ENCODE measurements around the gene PCDH15. TPM values are rescaled to one million over a fixed set of nuclear protein-coding genes. Genes with fewer than 3 reads are reported as not detected.

The PCDH15 gene
- total RNA-seq, 1 donor from 2014 or later, result not detected

DNA sequence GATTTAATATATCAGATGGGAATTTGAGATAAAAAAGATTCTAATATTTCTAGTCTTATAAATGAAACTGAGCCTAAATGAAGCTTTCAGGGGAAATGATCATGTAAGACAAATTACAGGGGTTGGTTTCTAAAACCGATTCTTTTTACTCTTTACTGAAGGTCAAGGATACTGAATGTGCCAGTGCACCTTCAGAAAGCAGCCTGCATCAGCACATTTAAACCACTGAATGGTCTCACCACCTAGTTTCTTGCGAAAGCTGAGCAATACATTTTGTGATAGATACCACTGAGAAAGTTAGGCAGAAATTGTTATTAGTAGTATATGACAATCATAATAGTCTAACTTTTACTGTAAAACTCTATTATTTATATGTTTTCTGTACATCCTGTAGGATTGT is 180.7 kb downstream of the PCDH15 start:
- no peak for DNase-seq
- Mint-ChIP-seq H3K4me3 (no peak overlapping the region), H3K27ac (no peak overlapping the region), H3K4me1 (no peaks in the 10 kb centered on the region), H3K9me3 (no peaks in the 10 kb centered on the region), H3K27me3 (no peaks in the 10 kb centered on the region), H3K36me3 (ENCODE audit: low read depth) (no peaks in the 10 kb centered on the region)
- intact Hi-C loops (cut with micrococcal nuclease), result no loop called here
- POLR2A ChIA-PET, result no interaction called here
- CTCF ChIA-PET, result no interaction called here
- TF ChIP-seq, protein P1, sequence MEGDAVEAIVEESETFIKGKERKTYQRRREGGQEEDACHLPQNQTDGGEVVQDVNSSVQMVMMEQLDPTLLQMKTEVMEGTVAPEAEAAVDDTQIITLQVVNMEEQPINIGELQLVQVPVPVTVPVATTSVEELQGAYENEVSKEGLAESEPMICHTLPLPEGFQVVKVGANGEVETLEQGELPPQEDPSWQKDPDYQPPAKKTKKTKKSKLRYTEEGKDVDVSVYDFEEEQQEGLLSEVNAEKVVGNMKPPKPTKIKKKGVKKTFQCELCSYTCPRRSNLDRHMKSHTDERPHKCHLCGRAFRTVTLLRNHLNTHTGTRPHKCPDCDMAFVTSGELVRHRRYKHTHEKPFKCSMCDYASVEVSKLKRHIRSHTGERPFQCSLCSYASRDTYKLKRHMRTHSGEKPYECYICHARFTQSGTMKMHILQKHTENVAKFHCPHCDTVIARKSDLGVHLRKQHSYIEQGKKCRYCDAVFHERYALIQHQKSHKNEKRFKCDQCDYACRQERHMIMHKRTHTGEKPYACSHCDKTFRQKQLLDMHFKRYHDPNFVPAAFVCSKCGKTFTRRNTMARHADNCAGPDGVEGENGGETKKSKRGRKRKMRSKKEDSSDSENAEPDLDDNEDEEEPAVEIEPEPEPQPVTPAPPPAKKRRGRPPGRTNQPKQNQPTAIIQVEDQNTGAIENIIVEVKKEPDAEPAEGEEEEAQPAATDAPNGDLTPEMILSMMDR (IDR thresholded peaks at IDR 0.05), result no peak
- no peak for ATAC-seq (ENCODE audit: low read depth)

GRCh38 chr10:54614072-54614471 is 187.0 kb downstream of the PCDH15 start:
- H3K4me1 Mint-ChIP-seq, result no peaks in the 10 kb centered on the region
- no peak overlapping the region for H3K27ac Mint-ChIP-seq
- H3K36me3 Mint-ChIP-seq (ENCODE audit: low read depth), result no peaks in the 10 kb centered on the region
- H3K27me3 Mint-ChIP-seq, result no peaks in the 10 kb centered on the region
- H3K4me3 Mint-ChIP-seq, result no peak overlapping the region
- ATAC-seq (ENCODE audit: low read depth) (no peak), DNase-seq (no peak)
- TF ChIP-seq, protein P1 (IDR thresholded peaks at IDR 0.05), result no peak
- POLR2A ChIA-PET, result no interaction called here
- intact Hi-C loops (cut with micrococcal nuclease), result no loop called here
- no peaks in the 10 kb centered on the region for H3K9me3 Mint-ChIP-seq
- CTCF ChIA-PET, result no interaction called here

DNA sequence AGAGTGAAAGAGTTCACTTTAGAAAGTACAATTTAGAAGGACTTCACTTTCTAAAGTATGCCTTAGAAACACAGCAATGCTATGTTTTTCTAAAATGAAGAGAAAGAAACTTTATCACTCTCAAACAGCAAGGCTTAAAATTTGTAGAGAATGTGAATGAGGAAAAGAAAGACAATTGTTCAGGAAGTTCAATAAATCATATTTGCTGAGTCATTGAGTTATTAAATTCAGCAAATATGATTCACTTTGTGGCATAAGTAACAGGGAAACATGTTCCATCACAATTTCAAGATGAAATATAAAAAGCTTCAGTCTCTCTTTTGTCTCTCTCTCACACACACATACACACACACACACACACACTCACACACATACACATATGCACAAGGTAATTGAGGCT is 187.9 kb downstream of the PCDH15 start:
- Mint-ChIP-seq H3K9me3 (no peaks in the 10 kb centered on the region), H3K27ac (no peak overlapping the region), H3K36me3 (ENCODE audit: low read depth) (no peaks in the 10 kb centered on the region), H3K27me3 (no peaks in the 10 kb centered on the region), H3K4me1 (no peaks in the 10 kb centered on the region), H3K4me3 (no peak overlapping the region)
- TF ChIP-seq, protein P1 (IDR thresholded peaks at IDR 0.05), result no peak
- intact Hi-C loops (cut with micrococcal nuclease), result no loop called here
- CTCF ChIA-PET, result no interaction called here
- ATAC-seq (ENCODE audit: low read depth) (no peak), DNase-seq (no peak)
- POLR2A ChIA-PET, result no interaction called here

DNA sequence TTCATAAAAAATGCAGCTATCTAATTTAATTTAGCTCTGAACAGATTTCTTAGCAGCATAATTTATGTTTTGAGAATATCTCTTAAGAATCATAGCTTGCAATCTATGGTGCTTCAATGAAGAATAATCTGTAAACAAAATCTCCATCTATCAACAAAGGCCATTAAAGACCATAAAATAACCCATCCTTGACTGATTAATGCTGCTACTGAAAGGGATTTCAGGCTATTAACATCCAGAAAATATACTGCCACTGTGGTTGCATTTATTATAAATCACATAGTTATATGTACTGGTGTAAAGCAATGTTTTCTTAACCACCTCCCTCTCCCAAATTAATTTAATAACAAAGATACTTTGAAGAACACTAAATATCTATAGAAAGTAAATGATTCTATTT is 191.6 kb downstream of the PCDH15 start:
- no peaks in the 10 kb centered on the region for H3K36me3 Mint-ChIP-seq (ENCODE audit: low read depth)

GRCh38 chr10:54607983-54608382 is 193.0 kb downstream of the PCDH15 start:
- no peaks in the 10 kb centered on the region for H3K36me3 Mint-ChIP-seq (ENCODE audit: low read depth)
- no peaks in the 10 kb centered on the region for H3K4me1 Mint-ChIP-seq
- TF ChIP-seq, protein P1 (IDR thresholded peaks at IDR 0.05), result no peak
- ATAC-seq (ENCODE audit: low read depth) (no peak), DNase-seq (no peak)
- no peak overlapping the region for H3K4me3 Mint-ChIP-seq
- CTCF ChIA-PET, result no interaction called here
- H3K9me3 Mint-ChIP-seq, result peaks cover 3% of the 10 kb centered on the region
- no peak overlapping the region for H3K27ac Mint-ChIP-seq
- H3K27me3 Mint-ChIP-seq, result no peaks in the 10 kb centered on the region
- intact Hi-C loops (cut with micrococcal nuclease), result no loop called here
- POLR2A ChIA-PET, result no interaction called here

More for the DNA sequence above, 191.6 kb downstream of the PCDH15 start:
- no peak overlapping the region for H3K27ac Mint-ChIP-seq
- DNase-seq (no peak), ATAC-seq (ENCODE audit: low read depth) (no peak)
- H3K9me3 Mint-ChIP-seq, result peaks cover 1% of the 10 kb centered on the region
- H3K4me3 Mint-ChIP-seq, result no peak overlapping the region
- TF ChIP-seq, protein P1 (IDR thresholded peaks at IDR 0.05), result no peak
- H3K4me1 Mint-ChIP-seq, result no peaks in the 10 kb centered on the region
- H3K27me3 Mint-ChIP-seq, result no peaks in the 10 kb centered on the region
- intact Hi-C loops (cut with micrococcal nuclease), result no loop called here
- CTCF ChIA-PET, result no interaction called here
- POLR2A ChIA-PET, result no interaction called here
